ENCODE measurements around the gene WWC2.

The WWC2 gene

DNA sequence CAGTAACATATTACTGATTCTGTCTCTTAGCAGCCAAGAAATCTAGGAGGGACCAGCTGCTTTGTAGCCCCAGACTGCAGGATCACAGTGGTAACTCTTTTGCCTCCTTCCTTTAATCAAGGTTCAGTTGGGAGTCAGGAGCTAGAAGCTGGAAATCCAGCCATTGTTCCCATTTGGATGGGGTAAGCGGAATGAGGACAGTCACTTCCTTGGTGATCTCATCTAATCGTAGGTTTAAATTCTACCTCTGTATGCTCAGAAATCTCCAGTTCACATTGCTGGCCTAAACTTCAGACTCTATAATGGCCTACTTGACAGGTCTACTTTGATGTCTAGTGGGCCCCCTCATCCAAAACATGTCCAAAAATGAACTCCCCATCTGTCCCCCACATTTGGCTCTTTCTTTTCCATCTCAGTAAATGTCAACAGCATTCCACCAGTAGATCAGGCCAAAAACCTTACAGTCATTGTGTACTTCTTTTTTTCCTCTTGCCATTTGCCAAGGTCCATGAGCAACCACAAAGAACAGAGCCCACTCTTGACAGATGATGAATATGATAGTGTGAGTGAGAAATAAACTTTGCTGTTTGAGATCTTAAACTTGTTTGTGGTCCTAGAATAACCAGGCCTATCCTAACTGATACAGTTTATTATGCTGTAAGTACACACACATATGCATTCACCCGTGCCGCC is 40.1 kb downstream of the WWC2 start:
- no peak for DNase-seq
- no peak overlapping the region for H3K27ac ChIP-seq

GRCh38 chr4:183139972-183140570 is 41.0 kb downstream of the WWC2 start:
- no peak for TF ChIP-seq CTCF (IDR thresholded peaks at IDR 0.05; ENCODE audit: low read depth, low read length)
- Histone ChIP-seq H3K9me3 (ENCODE audit: severe bottlenecking) (no peaks in the 10 kb centered on the region), H3K27me3 (ENCODE audit: insufficient read depth, low read depth, severe bottlenecking) (no peaks in the 10 kb centered on the region), H3K36me3 (no peaks in the 10 kb centered on the region), H3K4me3 (ENCODE audit: low read depth, low read length) (no peak overlapping the region), H3K27ac (no peak overlapping the region)
- DNase-seq: no peak

More for the DNA sequence above, 40.1 kb downstream of the WWC2 start:
- no peak for TF ChIP-seq CTCF (IDR thresholded peaks at IDR 0.05; ENCODE audit: low read depth, low read length)
- Histone ChIP-seq H3K9me3 (ENCODE audit: severe bottlenecking) (no peaks in the 10 kb centered on the region), H3K4me3 (ENCODE audit: low read depth, low read length) (no peak overlapping the region), H3K27me3 (ENCODE audit: insufficient read depth, low read depth, severe bottlenecking) (no peaks in the 10 kb centered on the region), H3K36me3 (no peaks in the 10 kb centered on the region)

GRCh38 chr4:183140911-183141320 is 41.9 kb downstream of the WWC2 start:
- no peaks in the 10 kb centered on the region for H3K36me3 ChIP-seq
- no peak for TF ChIP-seq CTCF (IDR thresholded peaks at IDR 0.05; ENCODE audit: low read depth, low read length)
- no peak overlapping the region for H3K4me3 ChIP-seq (ENCODE audit: low read depth, low read length)
- H3K9me3 ChIP-seq (ENCODE audit: severe bottlenecking): no peaks in the 10 kb centered on the region
- H3K27ac ChIP-seq: no peak overlapping the region
- H3K27me3 ChIP-seq (ENCODE audit: insufficient read depth, low read depth, severe bottlenecking): no peaks in the 10 kb centered on the region
- no peak for DNase-seq

GRCh38 chr4:183141997-183142396 is 42.9 kb downstream of the WWC2 start:
- DNase-seq: no peak
- TF ChIP-seq CTCF (IDR thresholded peaks at IDR 0.05; ENCODE audit: low read depth, low read length): no peak
- Histone ChIP-seq H3K9me3 (ENCODE audit: severe bottlenecking) (no peaks in the 10 kb centered on the region), H3K27me3 (ENCODE audit: insufficient read depth, low read depth, severe bottlenecking) (no peaks in the 10 kb centered on the region), H3K4me3 (ENCODE audit: low read depth, low read length) (no peak overlapping the region), H3K36me3 (no peaks in the 10 kb centered on the region), H3K27ac (no peak overlapping the region)

DNA sequence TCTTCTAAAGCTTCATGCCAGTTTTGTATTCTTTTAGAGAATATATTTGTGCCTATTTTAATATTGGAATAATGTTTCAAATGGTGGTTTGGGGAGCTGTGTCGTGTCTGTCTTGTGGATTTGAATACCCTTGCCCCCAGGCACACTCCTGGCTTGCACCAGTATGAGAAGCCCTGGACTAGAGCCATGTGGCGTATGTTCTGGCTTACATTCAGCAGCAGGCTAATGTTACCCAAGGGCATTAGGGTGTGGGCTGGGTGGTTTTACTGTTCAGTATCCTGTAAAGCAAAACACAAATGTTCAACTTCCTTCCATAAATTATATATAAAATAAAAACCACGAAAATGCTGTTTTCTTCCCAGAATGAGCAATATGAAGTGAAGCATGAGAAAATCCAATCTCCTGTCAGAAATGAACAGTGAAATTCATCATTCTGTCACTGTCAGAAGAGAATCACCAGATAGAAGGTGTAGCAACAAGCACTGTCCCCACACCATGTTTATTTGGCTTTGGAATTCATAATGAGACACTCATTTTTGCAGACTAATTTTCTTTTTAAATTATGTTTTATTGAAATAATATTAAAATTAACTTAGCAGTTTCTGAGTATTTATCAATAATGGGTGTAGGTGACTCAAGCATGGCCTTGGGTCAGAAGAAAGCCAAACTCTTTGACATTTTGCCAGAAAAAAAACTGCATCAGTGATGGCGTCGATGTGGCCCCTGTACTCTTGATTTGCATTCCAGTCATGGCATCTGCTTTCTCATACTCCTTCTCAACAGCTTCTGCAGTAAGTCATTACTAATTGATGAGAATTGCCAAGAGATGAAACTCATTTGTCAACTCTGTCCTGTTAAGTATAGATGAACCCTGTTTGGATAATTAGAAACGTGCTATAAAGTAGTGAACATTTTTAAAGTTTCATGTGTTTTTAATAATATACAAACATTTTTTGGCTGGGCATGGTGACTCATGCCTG is 43.8 kb downstream of the WWC2 start:
- H3K9me3 ChIP-seq (ENCODE audit: severe bottlenecking): no peaks in the 10 kb centered on the region
- no peak for DNase-seq
- H3K27ac ChIP-seq: no peak overlapping the region
- no peak overlapping the region for H3K4me3 ChIP-seq (ENCODE audit: low read depth, low read length)
- TF ChIP-seq CTCF (IDR thresholded peaks at IDR 0.05; ENCODE audit: low read depth, low read length): no peak
- no peaks in the 10 kb centered on the region for H3K36me3 ChIP-seq
- no peaks in the 10 kb centered on the region for H3K27me3 ChIP-seq (ENCODE audit: insufficient read depth, low read depth, severe bottlenecking)
